HepG2 (cell line): ENCODE results near the gene TPST1. TPM values are rescaled to one million over a fixed set of nuclear protein-coding genes. Genes with fewer than 3 reads are reported as not detected.
A peak's percentile ranks its signal among the peaks of the same experiment; 100 is the strongest.

Experiments
- BATF2 ChIP-seq: sonication (generic); formaldehyde crosslinking; IDR thresholded peaks from 2 replicates; pipeline ENCODE4 v1.8.0; 2022; ENCODE audit warnings: mild to moderate bottlenecking, missing genetic modification reagents, moderate library complexity
- BORCS8-MEF2B ChIP-seq: sonication (generic); formaldehyde crosslinking; IDR thresholded peaks from 2 replicates; pipeline ENCODE4 v1.8.0; 2022; ENCODE audit warnings: mild to moderate bottlenecking, missing genetic modification reagents
- ELF4 ChIP-seq: sonication (generic); formaldehyde crosslinking; IDR thresholded peaks from 2 replicates; pipeline ENCODE4 v1.5.0; 2020; ENCODE audit warnings: missing genetic modification reagents, mild to moderate bottlenecking, moderate library complexity, borderline replicate concordance
- HINFP ChIP-seq: sonication (generic); formaldehyde crosslinking; IDR thresholded peaks from 2 replicates; pipeline ENCODE4 v1.4.0; 2020; ENCODE audit warnings: low read depth, mild to moderate bottlenecking, missing genetic modification reagents
- KLF6 ChIP-seq: IDR thresholded peaks from 2 replicates; pipeline ENCODE4 v1.8.0; 2016; ENCODE audit warnings: missing biosample characterization, missing genetic modification reagents
- MTF1 ChIP-seq: sonication (generic); formaldehyde crosslinking; IDR thresholded peaks from 2 replicates; pipeline ENCODE4 v1.5.0; 2020; ENCODE audit warnings: missing genetic modification reagents
- PATZ1 ChIP-seq: sonication (generic); formaldehyde crosslinking; IDR thresholded peaks from 2 replicates; pipeline ENCODE4 v1.4.0; 2020; ENCODE audit warnings: missing genetic modification reagents
- PHB2 ChIP-seq: fragments of 450-650 bp; IDR thresholded peaks from 2 replicates; pipeline ENCODE4 v1.6.1; 2018; ENCODE audit not compliant: partially characterized antibody
- POGK ChIP-seq: sonication (generic); formaldehyde crosslinking; conservative IDR thresholded peaks from 2 replicates; pipeline ENCODE4 v1.8.0; 2022; ENCODE audit warnings: mild to moderate bottlenecking, moderate library complexity, missing genetic modification reagents
- REL ChIP-seq: sonication (generic); formaldehyde crosslinking; conservative IDR thresholded peaks from 2 replicates; pipeline ENCODE4 v1.8.0; 2022; ENCODE audit warnings: mild to moderate bottlenecking, missing genetic modification reagents, moderate library complexity
- RFXANK ChIP-seq: IDR thresholded peaks from 2 replicates; pipeline ENCODE4 v1.6.1; 2016
- SALL1 ChIP-seq: sonication (generic); formaldehyde crosslinking; IDR thresholded peaks from 2 replicates; pipeline ENCODE4 v1.8.0; 2022; ENCODE audit warnings: mild to moderate bottlenecking, missing genetic modification reagents
- SMAD9 ChIP-seq: sonication (generic); formaldehyde crosslinking; IDR thresholded peaks from 2 replicates; pipeline ENCODE4 v1.5.1; 2020; ENCODE audit warnings: mild to moderate bottlenecking, missing genetic modification reagents
- TAF15 ChIP-seq: fragments of 200-400 bp; formaldehyde crosslinking; IDR thresholded peaks from one replicate; pipeline ENCODE4 v1.6.1; 2018; ENCODE audit warnings: mild to moderate bottlenecking, low read depth, low read length; ENCODE audit not compliant: poor library complexity, severe bottlenecking
- ZBTB25 ChIP-seq: IDR thresholded peaks from 2 replicates; pipeline ENCODE4 v1.6.1; 2018; ENCODE audit warnings: missing genetic modification reagents
- ZMYM2 ChIP-seq: sonication (generic); formaldehyde crosslinking; IDR thresholded peaks from 2 replicates; pipeline ENCODE4 v1.8.0; 2022; ENCODE audit warnings: mild to moderate bottlenecking, missing genetic modification reagents
- ZNF326 ChIP-seq: sonication (generic); formaldehyde crosslinking; IDR thresholded peaks from 2 replicates; pipeline ENCODE4 v1.4.0; 2020; ENCODE audit warnings: missing genetic modification reagents, borderline replicate concordance
- ZNF431 ChIP-seq: sonication (generic); formaldehyde crosslinking; IDR thresholded peaks from 2 replicates; pipeline ENCODE4 v1.9.0; 2022; ENCODE audit warnings: missing genetic modification reagents, low read depth, mild to moderate bottlenecking, borderline replicate concordance
- ZNF446 ChIP-seq: sonication (generic); formaldehyde crosslinking; IDR thresholded peaks from 2 replicates; pipeline ENCODE4 v1.5.0; 2020; ENCODE audit warnings: mild to moderate bottlenecking, missing genetic modification reagents
- ZNF451 ChIP-seq: sonication (generic); formaldehyde crosslinking; IDR thresholded peaks from 2 replicates; pipeline ENCODE4 v1.5.0; 2020; ENCODE audit warnings: mild to moderate bottlenecking, missing genetic modification reagents
- ZNF510 ChIP-seq: sonication (generic); formaldehyde crosslinking; IDR thresholded peaks from 2 replicates; pipeline ENCODE4 v1.4.0; 2020; ENCODE audit warnings: low read depth, mild to moderate bottlenecking, missing genetic modification reagents
- ZNF703 ChIP-seq: sonication (generic); formaldehyde crosslinking; IDR thresholded peaks from 2 replicates; pipeline ENCODE4 v1.5.1; 2020; ENCODE audit warnings: missing genetic modification reagents, mild to moderate bottlenecking, moderate library complexity, borderline replicate concordance
- ZNF816 ChIP-seq: sonication (generic); formaldehyde crosslinking; IDR thresholded peaks from 2 replicates; pipeline ENCODE4 v1.8.0; 2022; ENCODE audit warnings: missing genetic modification reagents, mild to moderate bottlenecking, borderline replicate concordance
- polyA plus RNA-seq, 8 experiments: library from polyadenylated mRNA; depleted of rRNA in 3 of 8; stranded (reverse) in 7 of 8; unstranded in 1 of 8; fragments of >200 nt; fragmentation: Illumina TruSeq in 4 of 8; extraction: Trizol in 4 of 8; gene quantifications; 2 replicates each; pipeline versions ENCODE4 v1.2.1 to v1.2.3, GENCODE V29; 2011 to 2016; ENCODE audit warnings: low read depth in 4 of 8, missing spikeins in 1 of 8, mixed read lengths in 1 of 8; ENCODE audit not compliant: insufficient read depth in 1 of 8
- total RNA-seq, 5 experiments: library from RNA; depleted of rRNA; stranded (reverse); fragments of >200 nt; fragmentation: Illumina TruSeq; extraction: Trizol; gene quantifications; 2 replicates each; pipeline ENCODE4 v1.2.3, GENCODE V29; 2016; ENCODE audit warnings: low read depth in 1 of 5

TPST1 gene
- total and polyA plus RNA-seq, 2 of the 13 experiments (the other 11 are each of a cell fraction or from before 2014, with no cell fraction given): 24.3 to 34.1 TPM

- TF ChIP-seq PATZ1: peak; percentile 41
- TF ChIP-seq ZNF326 (CRISPR knock-in tag): no peak
- TF ChIP-seq TAF15: no peak
- TF ChIP-seq SALL1 (CRISPR knock-in tag): peak; percentile 41
- TF ChIP-seq KLF6: no peak
- TF ChIP-seq BORCS8-MEF2B (CRISPR knock-in tag): no peak
- TF ChIP-seq RFXANK (CRISPR knock-in tag): no peak
- no peak for TF ChIP-seq ZNF451
- no peak for TF ChIP-seq MTF1
- no peak for TF ChIP-seq POGK (CRISPR knock-in tag)
- TF ChIP-seq ZBTB25 (CRISPR knock-in tag): no peak
- no peak for TF ChIP-seq ZNF703
- no peak for TF ChIP-seq REL (CRISPR knock-in tag)
- TF ChIP-seq ELF4: no peak
- no peak for TF ChIP-seq BATF2 (CRISPR knock-in tag)
- no peak for TF ChIP-seq ZNF446 (CRISPR knock-in tag)
- TF ChIP-seq ZMYM2 (CRISPR knock-in tag): no peak
- TF ChIP-seq ZNF816: no peak
- no peak for TF ChIP-seq SMAD9 (CRISPR knock-in tag)
- no peak for TF ChIP-seq HINFP (CRISPR knock-in tag)
- TF ChIP-seq PHB2: no peak
- TF ChIP-seq ZNF510 (CRISPR knock-in tag): no peak
- no peak for TF ChIP-seq ZNF431 (CRISPR knock-in tag)
Measured at GRCh38 chr7:66170309-66171231, 34.6 kb upstream of the TPST1 start (continued).
